ENCODE data around the gene RANBP9. TPM values are rescaled to one million over a fixed set of nuclear protein-coding genes. Genes with fewer than 3 reads are reported as not detected.

Gene RANBP9
- total RNA-seq, 2 experiments from 2014 or later: 61.2 to 62.9 TPM

DNA sequence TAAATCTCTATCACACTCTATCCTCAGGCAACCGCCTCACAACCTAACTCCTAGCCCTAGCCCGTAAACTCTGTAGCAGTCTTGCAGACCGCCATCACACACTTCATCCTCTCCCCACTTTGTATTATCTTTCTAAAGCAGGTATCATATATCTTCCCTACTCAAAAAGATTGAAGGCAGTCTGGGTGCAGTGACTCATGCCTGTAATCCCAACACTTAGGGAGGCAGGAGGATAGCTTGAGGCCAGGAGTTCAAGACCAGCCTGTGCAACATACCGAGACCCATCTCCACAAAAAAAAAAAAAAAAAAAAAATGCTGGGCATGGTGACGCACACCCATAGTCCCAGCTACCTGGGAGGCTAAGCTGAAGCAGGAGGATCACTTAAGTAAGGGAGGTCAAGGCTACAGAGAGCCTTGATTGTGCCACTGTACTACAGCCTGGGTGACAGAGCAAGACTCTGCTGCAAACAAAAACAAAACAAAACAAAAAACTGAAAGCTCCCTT is 22.9 kb downstream of the RANBP9 start:
- CTCF ChIA-PET: no interaction called here
- Mint-ChIP-seq H3K27me3 (ENCODE audit: low read depth) (no peaks in the 10 kb centered on the region), H3K4me1 (ENCODE audit: low read depth) (peaks cover 72% of the 10 kb centered on the region), H3K9me3 (no peaks in the 10 kb centered on the region), H3K4me3 (no peak overlapping the region), H3K27ac (peak overlapping the region; percentile 79), H3K36me3 (ENCODE audit: low read depth) (peaks cover 31% of the 10 kb centered on the region)
- intact Hi-C loops (cut with micrococcal nuclease): loop anchor here (1.0 kb wide), 1 partner anchor 20 kb away; no protein-coding TSS in a partner anchor
- DNase-seq: no peak

DNA sequence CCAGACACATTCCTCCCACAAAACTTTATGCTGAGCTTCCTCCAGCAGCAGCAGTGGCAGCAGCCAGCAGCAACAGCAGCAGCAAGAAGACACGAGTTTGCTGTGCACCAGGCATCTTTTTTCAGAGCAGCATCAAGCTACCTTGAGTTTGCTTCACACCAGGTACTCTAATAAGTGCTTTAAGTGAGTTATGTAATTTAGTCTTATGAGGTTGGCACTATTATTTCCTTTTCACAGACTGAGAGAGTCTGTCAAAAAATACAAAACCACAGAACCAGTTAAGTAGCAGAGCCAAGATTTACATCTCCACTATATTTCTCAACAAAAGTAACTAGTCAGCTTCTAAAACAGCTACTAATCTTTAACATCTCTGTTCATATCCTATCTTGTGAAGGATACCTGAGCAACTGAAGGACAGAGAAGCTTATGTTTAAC is 23.7 kb downstream of the RANBP9 start:
- peaks cover 30% of the 10 kb centered on the region for H3K36me3 Mint-ChIP-seq (ENCODE audit: low read depth)
- CTCF ChIA-PET: interaction anchor here (0.9 kb wide), 1 partner anchor 316 kb away, joined by 3 read pairs; no protein-coding TSS in a partner anchor
- peaks cover 67% of the 10 kb centered on the region for H3K4me1 Mint-ChIP-seq (ENCODE audit: low read depth)
- no peak for DNase-seq
- H3K4me3 Mint-ChIP-seq: no peak overlapping the region
- no peaks in the 10 kb centered on the region for H3K27me3 Mint-ChIP-seq (ENCODE audit: low read depth)
- intact Hi-C loops (cut with micrococcal nuclease): loop anchor here (1.0 kb wide), 1 partner anchor 20 kb away; no protein-coding TSS in a partner anchor
- H3K27ac Mint-ChIP-seq: peak overlapping the region; percentile 79
- no peaks in the 10 kb centered on the region for H3K9me3 Mint-ChIP-seq

DNA sequence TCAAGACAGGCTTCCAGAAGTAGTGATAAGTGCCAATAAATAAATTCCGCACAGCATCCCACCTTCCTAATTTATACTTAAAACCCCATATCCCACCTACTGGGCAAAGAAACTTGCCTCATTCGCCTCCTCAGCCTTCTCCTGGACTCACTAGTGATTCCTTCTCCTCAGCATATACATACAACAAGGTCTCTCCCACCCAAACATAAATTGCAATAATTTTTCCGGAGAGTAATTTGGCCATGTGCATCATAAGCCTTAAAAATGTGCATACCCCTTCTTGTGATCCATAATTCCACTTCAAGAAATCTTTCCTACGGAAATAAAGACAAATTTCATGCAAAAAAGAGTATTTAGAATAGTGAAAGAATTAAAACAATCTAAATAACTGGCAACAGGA is 26.8 kb downstream of the RANBP9 start:
- no peak overlapping the region for H3K4me3 Mint-ChIP-seq
- CTCF ChIA-PET: no interaction called here
- no peak overlapping the region for H3K27ac Mint-ChIP-seq
- no peaks in the 10 kb centered on the region for H3K27me3 Mint-ChIP-seq (ENCODE audit: low read depth)
- peaks cover 32% of the 10 kb centered on the region for H3K36me3 Mint-ChIP-seq (ENCODE audit: low read depth)
- intact Hi-C loops (cut with micrococcal nuclease): no loop called here
- no peak for DNase-seq
- H3K9me3 Mint-ChIP-seq: peaks cover 2% of the 10 kb centered on the region
- peaks cover 71% of the 10 kb centered on the region for H3K4me1 Mint-ChIP-seq (ENCODE audit: low read depth)

DNA sequence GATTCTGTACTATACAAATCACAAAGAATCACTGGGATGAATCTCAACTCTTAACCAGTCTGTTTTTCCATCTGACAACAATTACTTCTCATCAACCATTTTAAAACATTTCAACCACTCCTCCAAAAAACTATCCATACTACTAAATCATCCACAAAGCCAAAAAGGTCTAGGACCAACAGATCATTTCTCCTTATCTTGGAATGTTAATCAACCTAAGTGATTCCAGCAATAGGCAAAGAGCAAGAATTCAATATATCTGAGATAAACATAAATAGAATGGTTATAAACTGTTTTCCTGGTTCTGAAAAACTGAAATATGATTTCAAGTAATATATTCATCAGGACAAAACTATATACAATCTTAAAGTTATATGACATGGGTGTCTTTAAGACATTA is 28.6 kb downstream of the RANBP9 start:
- intact Hi-C loops (cut with micrococcal nuclease): no loop called here

DNA sequence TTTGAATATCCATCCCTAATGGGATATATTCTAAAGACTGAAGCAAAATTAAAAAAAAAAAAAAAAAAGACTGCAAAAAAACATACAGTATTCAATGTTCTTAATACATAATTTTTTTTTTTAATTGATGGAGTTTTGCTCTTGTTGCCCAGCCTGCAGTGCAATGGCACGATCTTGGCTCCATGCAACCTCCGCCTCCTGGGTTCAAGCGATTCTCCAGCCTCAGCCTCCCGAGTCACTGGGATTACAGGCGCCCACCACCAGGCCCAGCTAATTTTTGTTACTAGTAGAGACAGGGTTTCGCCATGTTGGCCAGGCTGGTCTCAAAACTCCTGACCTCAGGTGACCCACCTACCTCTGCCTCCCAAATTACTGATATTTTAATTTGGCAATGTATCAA is 29.3 kb downstream of the RANBP9 start:
- Mint-ChIP-seq H3K4me3 (peak overlapping the region; percentile 13), H3K36me3 (ENCODE audit: low read depth) (peaks cover 29% of the 10 kb centered on the region), H3K27ac (peak overlapping the region; percentile 89), H3K4me1 (ENCODE audit: low read depth) (peaks cover 55% of the 10 kb centered on the region), H3K9me3 (peaks cover 5% of the 10 kb centered on the region), H3K27me3 (ENCODE audit: low read depth) (no peaks in the 10 kb centered on the region)
- CTCF ChIA-PET: no interaction called here
- intact Hi-C loops (cut with micrococcal nuclease): no loop called here
- DNase-seq: no peak

More for the DNA sequence above, 28.6 kb downstream of the RANBP9 start:
- peaks cover 5% of the 10 kb centered on the region for H3K9me3 Mint-ChIP-seq
- no peaks in the 10 kb centered on the region for H3K27me3 Mint-ChIP-seq (ENCODE audit: low read depth)
- peak overlapping the region; percentile 51 for H3K27ac Mint-ChIP-seq
- H3K4me3 Mint-ChIP-seq: no peak overlapping the region
- peaks cover 62% of the 10 kb centered on the region for H3K4me1 Mint-ChIP-seq (ENCODE audit: low read depth)
- DNase-seq: no peak
- H3K36me3 Mint-ChIP-seq (ENCODE audit: low read depth): peaks cover 26% of the 10 kb centered on the region
- CTCF ChIA-PET: no interaction called here

DNA sequence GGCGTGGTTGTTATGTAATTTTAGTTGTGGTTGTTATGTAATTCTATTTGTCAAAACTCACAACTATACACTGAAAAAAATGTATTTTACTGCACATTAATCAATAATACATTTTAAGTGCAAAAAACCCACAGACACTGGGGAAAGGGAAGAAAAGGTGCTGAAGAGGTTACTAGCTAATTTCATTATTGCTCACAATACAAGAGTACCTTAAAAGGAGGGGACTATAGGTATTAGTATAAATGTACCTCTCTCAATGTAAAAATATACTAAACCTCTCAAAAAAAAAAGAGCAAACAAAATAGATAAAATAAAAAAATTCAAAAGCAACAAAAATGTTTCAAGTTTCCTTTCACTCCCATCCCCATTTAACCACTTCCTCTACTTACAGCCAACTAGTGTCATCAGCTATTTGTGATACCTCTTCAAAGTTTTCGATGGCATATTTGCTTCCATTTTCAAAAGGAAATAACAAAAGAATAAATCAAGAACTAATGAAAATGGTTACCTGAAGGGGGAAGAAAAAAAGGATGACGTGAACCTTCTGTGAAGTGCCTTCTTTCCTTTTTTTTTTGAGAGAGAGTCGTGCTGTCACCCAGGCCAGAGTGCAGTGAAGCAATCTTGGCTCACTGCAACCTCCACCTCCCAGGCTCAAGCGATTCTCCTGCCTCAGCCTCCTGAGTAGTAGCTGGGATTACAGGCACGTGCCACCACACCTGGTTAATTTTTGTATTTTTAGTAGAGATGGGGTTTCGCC is 30.2 kb downstream of the RANBP9 start:
- Mint-ChIP-seq H3K4me1 (ENCODE audit: low read depth) (peaks cover 53% of the 10 kb centered on the region), H3K27me3 (ENCODE audit: low read depth) (no peaks in the 10 kb centered on the region), H3K9me3 (peaks cover 12% of the 10 kb centered on the region), H3K36me3 (ENCODE audit: low read depth) (peaks cover 36% of the 10 kb centered on the region), H3K27ac (peak overlapping the region; percentile 89), H3K4me3 (peak overlapping the region; percentile 65)
- intact Hi-C loops (cut with micrococcal nuclease): loop anchor here (2.0 kb wide), 1 partner anchor 15 kb away; no protein-coding TSS in a partner anchor
- DNase-seq: peak; percentile 21
- CTCF ChIA-PET: interaction anchor here (0.6 to 1.6 kb wide), 5 partner anchors 10 to 114 kb away, joined by 3 to 10 read pairs (median 4); no protein-coding TSS in a partner anchor

DNA sequence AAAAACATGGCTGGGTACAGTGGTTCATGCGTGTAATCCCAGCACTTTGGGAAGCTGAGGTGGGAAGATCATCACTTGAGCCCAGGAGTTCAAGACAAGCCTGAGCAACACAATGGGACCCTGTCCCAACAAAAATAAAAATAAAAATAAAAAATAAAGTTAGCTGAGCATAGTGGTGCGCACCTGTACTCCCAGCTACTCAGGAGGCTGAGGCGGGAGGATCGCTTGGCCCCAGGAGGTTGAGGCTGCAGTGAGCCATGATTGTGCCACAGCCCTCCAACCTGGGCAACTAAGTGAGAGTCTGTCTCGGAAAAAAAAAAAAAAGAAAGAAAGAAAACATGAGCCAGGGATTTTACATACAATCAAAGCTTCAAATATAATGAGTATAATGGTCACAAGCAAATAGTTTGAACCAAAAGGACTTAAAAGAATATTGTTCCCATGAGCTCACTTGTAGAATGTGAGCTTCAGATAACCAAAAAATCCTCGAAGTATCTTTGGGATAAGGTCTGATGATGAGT is 31.1 kb downstream of the RANBP9 start:
- Mint-ChIP-seq H3K27ac (no peak overlapping the region), H3K4me1 (ENCODE audit: low read depth) (peaks cover 55% of the 10 kb centered on the region), H3K4me3 (no peak overlapping the region), H3K27me3 (ENCODE audit: low read depth) (no peaks in the 10 kb centered on the region), H3K9me3 (peaks cover 12% of the 10 kb centered on the region), H3K36me3 (ENCODE audit: low read depth) (peaks cover 36% of the 10 kb centered on the region)
- no peak for DNase-seq
- intact Hi-C loops (cut with micrococcal nuclease): loop anchor here (2.0 kb wide), 1 partner anchor 14 kb away; no protein-coding TSS in a partner anchor
- CTCF ChIA-PET: interaction anchor here (0.6 to 1.6 kb wide), 4 partner anchors 9 to 64 kb away, joined by 3 to 10 read pairs (median 4); no protein-coding TSS in a partner anchor

DNA sequence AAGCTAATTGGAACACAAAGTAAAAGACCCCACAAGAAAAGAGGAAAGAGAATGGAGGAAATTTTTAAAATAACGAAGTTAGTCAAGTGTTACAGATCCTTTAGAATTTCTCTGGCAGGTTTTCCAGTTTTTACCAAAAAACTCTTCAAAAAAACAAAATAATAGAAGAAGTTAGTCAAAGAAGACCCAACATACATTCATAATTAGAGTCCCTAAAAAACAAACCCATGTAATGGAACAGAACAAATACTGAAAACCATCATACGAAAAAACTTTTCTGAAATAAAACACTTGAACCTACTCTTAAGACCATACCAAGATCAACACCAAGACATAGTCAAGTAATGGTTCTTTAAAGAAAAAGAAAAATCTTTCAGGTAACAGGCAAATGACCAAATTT is 31.6 kb downstream of the RANBP9 start:
- Mint-ChIP-seq H3K4me3 (no peak overlapping the region), H3K9me3 (peaks cover 12% of the 10 kb centered on the region), H3K4me1 (ENCODE audit: low read depth) (peaks cover 58% of the 10 kb centered on the region), H3K27me3 (ENCODE audit: low read depth) (no peaks in the 10 kb centered on the region), H3K36me3 (ENCODE audit: low read depth) (peaks cover 36% of the 10 kb centered on the region), H3K27ac (no peak overlapping the region)
- CTCF ChIA-PET: interaction anchor here (0.9 to 1.6 kb wide), 3 partner anchors 9 to 49 kb away, joined by 3 to 10 read pairs (median 4); no protein-coding TSS in a partner anchor
- DNase-seq: no peak
- intact Hi-C loops (cut with micrococcal nuclease): loop anchor here (2.0 kb wide), 1 partner anchor 13 kb away; no protein-coding TSS in a partner anchor

DNA sequence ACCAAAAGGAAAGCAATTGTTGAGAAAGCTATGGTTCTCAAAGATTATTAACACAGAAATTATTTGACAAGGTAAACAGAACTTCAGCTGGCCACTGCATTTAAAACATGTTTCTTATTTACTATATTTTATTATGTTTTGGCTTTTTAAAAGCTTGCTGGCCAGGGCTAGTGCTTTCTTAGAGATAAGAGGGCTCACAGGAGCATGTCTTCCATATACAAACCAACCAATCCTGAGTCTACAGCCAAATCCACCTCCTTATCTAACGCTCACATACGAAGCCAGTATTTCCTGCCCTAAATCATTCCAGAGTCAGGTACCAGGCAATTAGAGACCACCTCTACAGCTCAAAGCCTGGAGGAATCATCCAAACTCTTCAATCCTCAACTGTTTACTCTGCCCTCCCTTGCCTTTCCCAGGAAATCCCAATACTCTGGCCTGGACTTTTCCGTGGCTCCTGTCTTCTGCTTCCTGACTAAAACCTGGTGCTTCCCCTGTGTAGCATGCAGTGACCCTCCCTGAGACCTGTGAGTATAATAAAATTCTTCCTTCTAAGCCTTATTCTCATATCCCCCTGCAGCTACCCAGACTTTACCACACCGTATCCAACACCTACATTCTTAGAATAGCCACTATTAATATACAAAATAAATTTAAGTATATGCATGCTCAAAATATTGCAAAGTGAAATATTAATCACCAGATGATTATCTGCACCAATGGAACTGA is 33.2 kb downstream of the RANBP9 start:
- CTCF ChIA-PET: no interaction called here
- Mint-ChIP-seq H3K9me3 (peaks cover 12% of the 10 kb centered on the region), H3K27ac (no peak overlapping the region), H3K4me1 (ENCODE audit: low read depth) (peaks cover 59% of the 10 kb centered on the region), H3K36me3 (ENCODE audit: low read depth) (peaks cover 36% of the 10 kb centered on the region), H3K4me3 (no peak overlapping the region), H3K27me3 (ENCODE audit: low read depth) (no peaks in the 10 kb centered on the region)
- intact Hi-C loops (cut with micrococcal nuclease): no loop called here
- no peak for DNase-seq

DNA sequence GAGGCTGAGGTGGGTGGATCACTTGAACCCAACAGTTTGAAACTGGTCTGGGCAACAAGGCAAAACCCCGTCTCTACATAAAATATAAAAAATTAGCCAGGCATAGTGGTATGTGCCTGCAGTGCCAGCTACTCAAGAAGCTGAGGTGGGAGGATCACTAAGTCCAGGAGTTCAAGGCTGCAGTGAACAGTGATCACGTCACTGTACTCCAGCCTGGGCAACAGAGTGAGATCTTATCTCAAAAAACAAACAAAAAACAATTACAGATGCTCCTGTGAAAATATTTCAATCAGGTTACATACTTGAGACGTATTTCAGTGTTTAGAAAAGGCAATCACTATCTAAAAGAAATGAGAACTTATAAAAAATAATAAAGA is 33.8 kb downstream of the RANBP9 start:
- no peak overlapping the region for H3K27ac Mint-ChIP-seq
- no peaks in the 10 kb centered on the region for H3K27me3 Mint-ChIP-seq (ENCODE audit: low read depth)
- H3K36me3 Mint-ChIP-seq (ENCODE audit: low read depth): peaks cover 35% of the 10 kb centered on the region
- no peak for DNase-seq
- peaks cover 62% of the 10 kb centered on the region for H3K4me1 Mint-ChIP-seq (ENCODE audit: low read depth)
- CTCF ChIA-PET: interaction anchor here (1.3 kb wide), 1 partner anchor 18 kb away, joined by 7 read pairs; no protein-coding TSS in a partner anchor
- H3K4me3 Mint-ChIP-seq: no peak overlapping the region
- peaks cover 12% of the 10 kb centered on the region for H3K9me3 Mint-ChIP-seq
- intact Hi-C loops (cut with micrococcal nuclease): no loop called here

DNA sequence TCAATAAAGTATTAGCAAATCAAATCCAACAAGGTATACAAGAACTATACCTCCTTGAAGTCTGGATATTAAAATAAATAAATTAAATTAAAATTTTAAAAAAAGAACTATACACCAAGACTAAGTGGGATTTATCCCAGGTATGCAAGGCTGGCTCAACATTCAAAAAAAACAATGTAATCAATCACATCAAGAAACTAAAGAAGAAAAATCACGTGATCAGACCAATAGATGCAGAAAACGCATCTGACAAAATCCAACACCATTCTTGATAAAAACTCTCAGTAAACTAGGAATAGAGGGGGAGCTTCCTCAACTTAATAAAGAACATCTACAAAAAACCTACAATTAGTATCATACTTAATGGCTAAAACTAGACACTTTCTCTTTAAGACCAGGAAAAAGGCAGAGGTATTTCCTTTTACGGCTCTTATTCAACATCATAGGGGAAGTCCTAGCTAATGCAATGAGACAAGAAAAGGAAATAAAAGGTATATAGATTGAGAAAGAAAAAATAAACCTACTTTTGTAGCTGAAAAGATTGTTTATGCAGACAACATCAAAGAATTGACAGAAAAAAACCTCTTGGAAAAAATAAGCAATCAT is 35.0 kb downstream of the RANBP9 start:
- DNase-seq: no peak
- intact Hi-C loops (cut with micrococcal nuclease): no loop called here
- Mint-ChIP-seq H3K4me1 (ENCODE audit: low read depth) (peaks cover 66% of the 10 kb centered on the region), H3K4me3 (no peak overlapping the region), H3K36me3 (ENCODE audit: low read depth) (peaks cover 33% of the 10 kb centered on the region), H3K27ac (no peak overlapping the region), H3K27me3 (ENCODE audit: low read depth) (no peaks in the 10 kb centered on the region), H3K9me3 (peaks cover 12% of the 10 kb centered on the region)
- CTCF ChIA-PET: interaction anchor here (1.3 kb wide), 1 partner anchor 19 kb away, joined by 7 read pairs; no protein-coding TSS in a partner anchor

Data from activated naive CD4-positive, alpha-beta T cell treated with anti-CD3 and anti-CD28 coated beads for 36 hours (primary cell).